HFF-Myc (cell line): Measurements from ENCODE around the gene GYG1.

ENCODE experiments used
- DNase-seq: peaks from one replicate; pipeline ENCODE4 v3.0.0-alpha.2; 2011; ENCODE audit warnings: low read depth; ENCODE audit errors: extremely low read depth
- H3K4me3 ChIP-seq: replicated peaks from 2 replicates; pipeline ENCODE4 v1.5.1; 2011; ENCODE audit warnings: low read depth, mild to moderate bottlenecking, control low read depth, low read length
- TF ChIP-seq, protein P1 (sequence below): IDR thresholded peaks from 2 replicates; pipeline ENCODE4 v1.5.1; 2012; ENCODE audit warnings: mild to moderate bottlenecking, low read depth, low read length, control low read depth; ENCODE audit errors: missing control alignments

The GYG1 gene

DNA sequence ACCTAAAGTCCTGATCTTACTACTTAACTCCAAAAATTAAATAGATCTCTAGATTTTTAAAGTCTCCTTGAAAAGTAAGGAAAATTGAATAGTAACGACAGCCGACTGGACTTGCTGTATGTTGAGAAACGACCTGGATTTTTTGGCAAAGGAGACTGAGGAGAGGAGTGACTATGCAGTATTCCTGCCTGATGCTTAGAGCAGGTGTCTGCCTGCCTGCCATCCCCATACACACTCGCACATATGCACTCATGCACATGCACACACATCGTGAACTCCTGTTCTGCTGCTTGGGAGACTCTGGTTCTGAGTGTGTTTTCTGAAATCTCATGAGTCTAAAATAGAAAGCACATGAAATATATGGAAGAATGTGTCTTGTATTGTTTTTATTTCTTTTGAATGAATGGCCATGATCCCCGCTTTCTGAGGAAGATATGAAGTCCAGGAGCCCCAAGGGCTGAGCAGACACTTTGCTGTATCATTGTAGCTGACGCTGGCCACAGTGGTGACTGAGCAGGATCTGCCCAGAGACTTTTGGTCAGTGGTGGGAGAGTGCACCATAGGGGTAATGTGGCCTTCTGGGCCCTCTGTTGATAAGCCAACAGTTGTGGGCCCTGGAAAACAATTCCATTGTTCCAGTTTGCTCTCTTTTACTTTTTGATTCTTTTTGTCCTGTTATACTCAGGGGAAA lies 16.4 kb downstream of the GYG1 start:
- no peak for DNase-seq
- TF ChIP-seq, protein P1, sequence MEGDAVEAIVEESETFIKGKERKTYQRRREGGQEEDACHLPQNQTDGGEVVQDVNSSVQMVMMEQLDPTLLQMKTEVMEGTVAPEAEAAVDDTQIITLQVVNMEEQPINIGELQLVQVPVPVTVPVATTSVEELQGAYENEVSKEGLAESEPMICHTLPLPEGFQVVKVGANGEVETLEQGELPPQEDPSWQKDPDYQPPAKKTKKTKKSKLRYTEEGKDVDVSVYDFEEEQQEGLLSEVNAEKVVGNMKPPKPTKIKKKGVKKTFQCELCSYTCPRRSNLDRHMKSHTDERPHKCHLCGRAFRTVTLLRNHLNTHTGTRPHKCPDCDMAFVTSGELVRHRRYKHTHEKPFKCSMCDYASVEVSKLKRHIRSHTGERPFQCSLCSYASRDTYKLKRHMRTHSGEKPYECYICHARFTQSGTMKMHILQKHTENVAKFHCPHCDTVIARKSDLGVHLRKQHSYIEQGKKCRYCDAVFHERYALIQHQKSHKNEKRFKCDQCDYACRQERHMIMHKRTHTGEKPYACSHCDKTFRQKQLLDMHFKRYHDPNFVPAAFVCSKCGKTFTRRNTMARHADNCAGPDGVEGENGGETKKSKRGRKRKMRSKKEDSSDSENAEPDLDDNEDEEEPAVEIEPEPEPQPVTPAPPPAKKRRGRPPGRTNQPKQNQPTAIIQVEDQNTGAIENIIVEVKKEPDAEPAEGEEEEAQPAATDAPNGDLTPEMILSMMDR, result no peak
- H3K4me3 ChIP-seq, result no peak overlapping the region

DNA sequence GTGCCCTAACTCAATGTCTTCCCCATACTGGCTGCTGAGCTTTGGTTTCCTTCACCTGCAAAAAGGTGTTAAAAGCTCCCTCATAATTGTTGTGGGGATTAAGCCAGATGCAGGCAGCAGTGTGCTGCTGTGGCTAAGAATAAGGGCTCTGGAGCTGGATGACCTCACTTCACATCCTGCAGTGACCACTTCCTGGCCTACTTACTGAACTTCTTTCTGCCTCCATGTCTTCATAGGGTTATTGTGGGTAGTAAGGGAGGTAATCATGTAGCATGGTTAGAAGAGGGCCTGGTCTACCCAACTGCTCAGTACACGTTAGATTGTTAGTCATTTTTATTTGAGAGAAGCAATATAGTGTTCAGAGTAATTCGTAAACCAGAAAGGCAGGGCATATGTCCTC lies 18.4 kb downstream of the GYG1 start:
- no peak for DNase-seq
- TF ChIP-seq, protein P1, result no peak
- H3K4me3 ChIP-seq, result no peak overlapping the region

DNA sequence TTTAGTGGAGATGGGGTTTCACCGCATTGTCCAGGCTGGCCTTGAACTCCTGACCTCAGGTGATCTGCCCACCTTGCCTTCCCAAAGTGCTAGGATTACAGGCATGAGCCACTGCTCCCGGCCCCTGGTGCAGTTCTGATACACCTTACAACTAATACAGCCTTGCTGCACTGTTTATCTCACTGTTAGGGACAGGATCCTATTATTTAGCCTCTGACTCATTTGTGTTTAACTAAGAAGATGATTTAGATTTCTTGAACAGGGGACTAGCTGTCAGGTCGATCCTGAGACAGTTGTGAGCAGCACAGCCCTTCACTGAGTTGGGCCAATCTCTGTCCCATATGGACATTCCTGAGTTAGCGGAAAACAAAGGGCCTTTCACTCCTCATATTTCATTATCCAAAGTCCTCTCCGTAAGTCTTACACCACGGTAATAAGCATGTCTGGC lies 19.2 kb downstream of the GYG1 start:
- no peak overlapping the region for H3K4me3 ChIP-seq
- DNase-seq, result no peak
- TF ChIP-seq, protein P1, result no peak

DNA sequence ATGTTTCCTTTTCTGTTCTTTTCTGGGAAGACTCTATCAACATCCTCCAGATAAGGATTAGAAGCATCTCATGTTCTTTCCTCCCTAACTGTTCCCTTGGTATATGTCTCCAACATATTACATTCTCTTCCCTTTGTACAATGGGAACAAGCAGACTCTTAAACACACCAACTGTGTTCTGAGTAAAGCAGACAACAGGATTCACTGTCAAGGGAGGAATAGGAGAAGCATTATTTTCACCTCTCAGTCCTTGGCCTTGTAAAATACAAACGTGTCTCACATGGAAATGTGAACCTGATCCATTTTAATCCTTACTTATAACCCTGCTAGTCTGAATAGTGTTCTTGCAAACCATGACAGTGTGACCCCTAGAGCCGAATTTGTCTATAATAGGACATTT lies 19.6 kb downstream of the GYG1 start:
- H3K4me3 ChIP-seq, result no peak overlapping the region
- no peak for DNase-seq
- TF ChIP-seq, protein P1, result no peak

DNA sequence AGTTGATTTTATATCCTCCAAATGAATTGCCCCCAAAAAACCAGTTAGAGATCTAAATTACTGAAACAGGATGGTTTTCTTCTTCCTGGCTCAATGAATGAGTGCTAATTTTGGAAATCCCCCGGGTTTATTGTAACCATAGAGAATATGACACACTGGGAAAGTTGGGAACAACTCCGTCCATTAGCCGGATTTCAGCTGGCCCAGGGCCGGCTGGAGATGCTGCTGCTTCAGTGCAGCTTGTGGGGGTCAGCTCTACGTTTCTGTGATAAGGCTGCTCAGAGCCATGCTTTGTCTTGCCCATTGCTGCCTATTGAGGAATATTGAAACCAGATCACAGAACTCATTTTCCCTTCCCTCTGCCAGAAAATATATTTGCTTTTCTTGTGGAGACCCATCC lies 20.3 kb downstream of the GYG1 start:
- DNase-seq, result no peak
- no peak overlapping the region for H3K4me3 ChIP-seq
- TF ChIP-seq, protein P1, result no peak

DNA sequence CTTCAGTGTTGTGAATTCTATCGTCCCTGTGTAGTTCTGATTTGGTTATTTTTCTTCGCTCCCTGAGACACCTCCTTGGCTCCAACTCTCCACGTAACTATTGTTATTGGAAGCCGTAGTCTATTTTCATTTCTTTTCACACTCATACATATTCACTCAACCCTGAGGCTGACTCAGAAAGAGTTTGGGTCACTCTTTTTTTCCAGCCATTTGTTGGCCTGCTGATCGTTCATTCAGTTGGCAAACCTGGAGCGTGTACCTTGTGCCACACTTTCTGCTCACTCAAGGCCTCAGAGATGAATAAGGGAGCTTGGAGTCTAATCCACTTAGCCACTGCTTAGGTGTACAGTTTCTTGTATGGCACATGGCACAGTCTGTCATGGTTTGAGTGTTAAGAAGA lies 22.4 kb downstream of the GYG1 start:
- TF ChIP-seq, protein P1, result no peak
- no peak for DNase-seq
- no peak overlapping the region for H3K4me3 ChIP-seq

DNA sequence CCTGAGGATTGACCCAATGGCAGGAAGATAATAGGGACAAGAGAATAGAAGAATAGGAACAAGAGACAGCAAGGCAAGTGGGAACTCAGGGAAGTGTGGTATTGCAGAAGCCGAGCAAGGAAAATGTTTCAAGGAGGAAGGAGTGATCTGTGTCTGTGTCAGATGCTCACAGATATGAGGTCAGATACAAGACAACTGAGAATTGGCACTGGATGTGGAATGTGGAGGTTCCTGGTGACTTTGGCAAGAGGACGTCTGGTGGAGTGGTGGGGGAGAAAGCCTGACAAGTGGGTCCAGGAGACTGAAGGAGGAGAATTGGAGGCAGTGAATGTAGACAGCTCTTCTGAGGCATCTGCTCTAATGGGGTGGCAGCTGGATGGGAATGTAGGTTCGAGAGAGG lies 24.1 kb downstream of the GYG1 start:
- TF ChIP-seq, protein P1, result no peak
- H3K4me3 ChIP-seq, result no peak overlapping the region
- DNase-seq, result no peak
